Mesenchymal stem cell (in vitro differentiated cells and primary cell): ENCODE measurements around the gene CD59.

Source experiments
- DNase-seq: peaks from one replicate; pipeline ENCODE4 v3.0.0-alpha.2; 2013
- H2AFZ ChIP-seq: one replicate; pipeline ENCODE4 v1.6.1; 2013; ENCODE audit warnings: low read depth, mild to moderate bottlenecking, control low read depth, inconsistent platforms, low read length, moderate library complexity
- H2AK5ac ChIP-seq: 2 replicates; pipeline ENCODE4 v1.6.1; 2013; ENCODE audit warnings: low read length, moderate library complexity, mild to moderate bottlenecking, inconsistent platforms; ENCODE audit not compliant: severe bottlenecking
- H2BK120ac ChIP-seq: one replicate; pipeline ENCODE4 v1.6.1; 2013; ENCODE audit warnings: low read depth, mild to moderate bottlenecking, inconsistent platforms, low read length, moderate library complexity
- H2BK12ac ChIP-seq, 2 experiments: one replicate each; pipeline ENCODE4 v1.6.1; 2013; ENCODE audit warnings: inconsistent platforms in 2 of 2, low read length in 2 of 2, mild to moderate bottlenecking in 2 of 2, moderate library complexity in 2 of 2, control low read depth in 1 of 2
- H2BK15ac ChIP-seq: one replicate; pipeline ENCODE4 v1.6.1; 2013; ENCODE audit warnings: mild to moderate bottlenecking, low read depth, inconsistent platforms; ENCODE audit not compliant: poor library complexity, severe bottlenecking
- H2BK5ac ChIP-seq: 2 replicates; pipeline ENCODE4 v1.6.1; 2013; ENCODE audit warnings: low read depth, mild to moderate bottlenecking, low read length, control low read depth, inconsistent platforms; ENCODE audit not compliant: poor library complexity, severe bottlenecking
- H3K14ac ChIP-seq, 2 experiments: one replicate each; pipeline ENCODE4 v1.6.1; 2013; ENCODE audit warnings: inconsistent platforms in 2 of 2, low read length in 2 of 2, control low read depth in 1 of 2, mild to moderate bottlenecking in 1 of 2, moderate library complexity in 1 of 2
- H3K18ac ChIP-seq, 2 experiments: one replicate each; pipeline ENCODE4 v1.6.1; 2013; ENCODE audit warnings: inconsistent platforms in 2 of 2, low read length in 2 of 2, control low read depth in 1 of 2, low read depth in 1 of 2, mild to moderate bottlenecking in 1 of 2
- H3K23ac ChIP-seq, 2 experiments: one replicate each; pipeline ENCODE4 v1.6.1; 2013; ENCODE audit warnings: inconsistent platforms in 2 of 2, low read length in 2 of 2, mild to moderate bottlenecking in 2 of 2, moderate library complexity in 2 of 2, control low read depth in 1 of 2
- H3K27ac ChIP-seq: 2 replicates; pipeline ENCODE4 v1.5.1; 2013; ENCODE audit warnings: mild to moderate bottlenecking, moderate library complexity, low read length, control low read depth, inconsistent platforms; ENCODE audit not compliant: poor library complexity, severe bottlenecking
- H3K27me3 ChIP-seq, 2 experiments: 2 replicates each; pipeline versions ENCODE4 v1.6.1 to v1.7.0; 2013; ENCODE audit warnings: low read length in 2 of 2, mild to moderate bottlenecking in 2 of 2, moderate library complexity in 2 of 2, control low read depth in 1 of 2, inconsistent platforms in 1 of 2; ENCODE audit not compliant: control insufficient read depth in 1 of 2, insufficient read depth in 1 of 2
- H3K36me3 ChIP-seq, 2 experiments: 2 replicates each; pipeline versions ENCODE4 v1.6.1 to v1.7.0; 2013; ENCODE audit warnings: low read length in 2 of 2, control low read depth in 1 of 2, inconsistent platforms in 1 of 2, low read depth in 1 of 2, mild to moderate bottlenecking in 1 of 2; ENCODE audit not compliant: insufficient read depth in 2 of 2, control insufficient read depth in 1 of 2
- H3K4ac ChIP-seq, 2 experiments: one replicate each; pipeline ENCODE4 v1.6.1; 2013; ENCODE audit warnings: inconsistent platforms in 2 of 2, low read length in 2 of 2, mild to moderate bottlenecking in 2 of 2, moderate library complexity in 2 of 2, control low read depth in 1 of 2, low read depth in 1 of 2
- H3K4me1 ChIP-seq: 2 replicates; pipeline ENCODE4 v1.6.1; 2013; ENCODE audit warnings: low read depth, low read length, control low read depth; ENCODE audit not compliant: control insufficient read depth, insufficient read depth
- H3K4me2 ChIP-seq: 2 replicates; pipeline ENCODE4 v1.6.1; 2013; ENCODE audit warnings: low read length, mild to moderate bottlenecking, inconsistent platforms; ENCODE audit not compliant: poor library complexity, severe bottlenecking
- H3K4me3 ChIP-seq, 2 experiments: 2 replicates each; pipeline versions ENCODE4 v1.5.1 to v1.7.0; 2013; ENCODE audit warnings: low read length in 2 of 2, mild to moderate bottlenecking in 2 of 2, control low read depth in 1 of 2, low read depth in 1 of 2; ENCODE audit not compliant: insufficient read depth in 1 of 2
- H3K79me1 ChIP-seq: replicated peaks from 2 replicates; pipeline ENCODE4 v1.6.1; 2013; ENCODE audit warnings: mild to moderate bottlenecking, control low read depth, low read length, inconsistent platforms; ENCODE audit not compliant: poor library complexity, severe bottlenecking
- H3K9ac ChIP-seq: 2 replicates; pipeline ENCODE4 v1.7.0; 2013; ENCODE audit warnings: mild to moderate bottlenecking, low read length, moderate library complexity
- H3K9me3 ChIP-seq: 2 replicates; pipeline ENCODE4 v1.7.0; 2013; ENCODE audit warnings: mild to moderate bottlenecking, low read length; ENCODE audit not compliant: control insufficient read depth
- H4K8ac ChIP-seq: one replicate; pipeline ENCODE4 v1.6.1; 2013; ENCODE audit warnings: inconsistent platforms, mild to moderate bottlenecking, low read length, moderate library complexity
- H4K91ac ChIP-seq: one replicate; pipeline ENCODE4 v1.6.1; 2013; ENCODE audit warnings: mild to moderate bottlenecking, low read length, inconsistent platforms
- WGBS: methylation state at CpG from one replicate; pipeline ENCODE4 v1.1.7; 2013; ENCODE audit warnings: mixed read lengths; 5-methylcytosine and 5-hydroxymethylcytosine counted together

CD59 gene

GRCh38 chr11:33701302-33702230 lies 34.7 kb downstream of the CD59 start:
- DNase-seq, result peak; percentile 98
- 8% methylated on average over 6 of the region's 7 CpGs for WGBS
- no peak overlapping the region for H2BK12ac ChIP-seq

GRCh38 chr11:33700502-33701271 lies 35.5 kb downstream of the CD59 start, which contains the start of gene C11orf91:
TSS of gene C11orf91 (minus strand) at chr11:33700826. CDS start at chr11:33700740, 86 bp downstream.
- Histone ChIP-seq H2AK5ac (peak within 1 kb of the TSS; percentile 26), H3K27ac (peak within 1 kb of the TSS; percentile 90), H3K23ac (no peak within 1 kb of the TSS), H2BK12ac (peak within 1 kb of the TSS; percentile 12 to 56), H3K27me3 (no peaks in the 10 kb centered on the region), H3K4ac (peak within 1 kb of the TSS; percentile 59 to 77), H2BK5ac (no peak within 1 kb of the TSS), H3K9me3 (no peaks in the 10 kb centered on the region), H2BK120ac (peak within 1 kb of the TSS; percentile 91), H2AFZ (peak within 1 kb of the TSS; percentile 73), H4K91ac (peak within 1 kb of the TSS; percentile 81), H3K79me1 (peaks cover 8% of the 10 kb centered on the region), H3K4me1 (peaks cover 15% of the 10 kb centered on the region), H3K9ac (peak within 1 kb of the TSS; percentile 74), H3K18ac (peak within 1 kb of the TSS; percentile 83 to 87), H3K14ac (peak within 1 kb of the TSS in 1 of 2 experiments; percentile 89), H3K36me3 (peaks cover 7 to 20% of the 10 kb centered on the region in 2 experiments), H3K4me2 (peak within 1 kb of the TSS; percentile 76), H4K8ac (peak within 1 kb of the TSS; percentile 71), H2BK15ac (peak within 1 kb of the TSS; percentile 96), H3K4me3 (peak within 1 kb of the TSS; percentile 71 to 76)
- peak; percentile 95 for DNase-seq
- WGBS, result 2% methylated on average over 60 of the region's 72 CpGs

More at GRCh38 chr11:33701302-33702230, 34.7 kb downstream of the CD59 start:
- Histone ChIP-seq H2AK5ac (peak overlapping the region; percentile 9), H3K79me1 (peaks cover 11% of the 10 kb centered on the region), H2BK5ac (no peak overlapping the region), H3K4ac (peak overlapping the region in 1 of 2 experiments; percentile 2), H3K18ac (peak overlapping the region in 1 of 2 experiments; percentile 56), H2BK15ac (no peak overlapping the region), H3K23ac (no peak overlapping the region), H4K8ac (peak overlapping the region; percentile 9), H2AFZ (peak overlapping the region; percentile 29), H3K27ac (peak overlapping the region; percentile 90), H3K4me2 (peak overlapping the region; percentile 76), H3K36me3 (peaks cover 10 to 28% of the 10 kb centered on the region in 2 experiments), H3K9ac (peak overlapping the region; percentile 73), H3K27me3 (no peaks in the 10 kb centered on the region), H2BK120ac (no peak overlapping the region), H3K4me1 (peaks cover 15% of the 10 kb centered on the region), H3K4me3 (peak overlapping the region in 1 of 2 experiments; percentile 76), H4K91ac (peak overlapping the region; percentile 34), H3K14ac (no peak overlapping the region), H3K9me3 (no peaks in the 10 kb centered on the region)

GRCh38 chr11:33700063-33700501 lies 36.1 kb downstream of the CD59 start:
- WGBS, result 47% methylated on average over 21 of the region's 25 CpGs
- no peak overlapping the region for H2BK5ac ChIP-seq
- peak overlapping the region; percentile 74 for H3K9ac ChIP-seq
- H3K27me3 ChIP-seq, result no peaks in the 10 kb centered on the region
- H3K4me1 ChIP-seq, result peaks cover 18% of the 10 kb centered on the region
- peak overlapping the region; percentile 96 for H2BK15ac ChIP-seq
- peak overlapping the region; percentile 91 for H2BK120ac ChIP-seq
- peak overlapping the region; percentile 12 to 56 for H2BK12ac ChIP-seq
- H3K9me3 ChIP-seq, result no peaks in the 10 kb centered on the region
- no peak overlapping the region for H3K23ac ChIP-seq
- peak overlapping the region; percentile 54 for H3K4me2 ChIP-seq
- H2AFZ ChIP-seq, result no peak overlapping the region
- peak overlapping the region; percentile 59 to 77 for H3K4ac ChIP-seq
- peak overlapping the region; percentile 21 for H4K8ac ChIP-seq
- peak overlapping the region; percentile 81 for H4K91ac ChIP-seq
- peak overlapping the region; percentile 64 to 71 for H3K4me3 ChIP-seq
- H3K18ac ChIP-seq, result peak overlapping the region; percentile 67 to 87
- no peak overlapping the region for H3K27ac ChIP-seq
- peak overlapping the region; percentile 26 for H2AK5ac ChIP-seq
- H3K36me3 ChIP-seq, result peaks cover 2 to 14% of the 10 kb centered on the region in 2 experiments
- H3K14ac ChIP-seq, result peak overlapping the region in 1 of 2 experiments; percentile 89
- DNase-seq, result no peak
- H3K79me1 ChIP-seq, result peaks cover 5% of the 10 kb centered on the region
